Measurements from ENCODE around the gene RNF11. TPM values are rescaled to one million over a fixed set of nuclear protein-coding genes. Genes with fewer than 3 reads are reported as not detected.

Gene RNF11
- total and polyA plus RNA-seq, 2 of the 8 experiments (the other 6 are each of a cell fraction or from before 2014, with no cell fraction given) = 49.6 to 54.2 TPM

- Histone ChIP-seq H3K36me3 (ENCODE audit: control insufficient read depth in 2 of 4, insufficient read depth in 4 of 4, low read length in 3 of 4) (no peaks in the 10 kb centered on the region), H3K14ac (ENCODE audit: insufficient read length) (no peak overlapping the region), H4K91ac (replicated peaks; ENCODE audit: insufficient read length, low read length) (no peak overlapping the region), H3K4ac (replicated peaks; ENCODE audit: insufficient read length, low read depth, low read length) (no peak overlapping the region), H2BK15ac (ENCODE audit: low read length) (no peak overlapping the region), H2BK20ac (ENCODE audit: low read length) (no peak overlapping the region), H3K9ac (replicated peaks in 1 of 4; ENCODE audit: extremely low read depth in 1 of 4, low read depth in 3 of 4, low read length in 3 of 4) (no peak overlapping the region), H4K8ac (ENCODE audit: extremely low read depth, insufficient read depth, low read length) (no peak overlapping the region), H3K9me3 (ENCODE audit: insufficient read depth in 2 of 2, low read depth in 1 of 2, low read length in 1 of 2) (no peaks in the 10 kb centered on the region), H4K5ac (ENCODE audit: insufficient read length, low read depth, low read length) (no peak overlapping the region), H4K20me1 (replicated peaks in 1 of 2; ENCODE audit: control insufficient read depth in 1 of 2, insufficient read depth in 2 of 2, low read length in 2 of 2) (no peaks in the 10 kb centered on the region), H2BK12ac (ENCODE audit: low read depth, low read length) (no peak overlapping the region), H3K23ac (ENCODE audit: insufficient read length) (no peak overlapping the region), H3K4me1 (replicated peaks in 1 of 4; ENCODE audit: control insufficient read depth in 3 of 4, insufficient read depth in 4 of 4, low read length in 3 of 4) (no peaks in the 10 kb centered on the region; a peak in 1 of 7 replicates), H2AK5ac (ENCODE audit: low read depth, low read length) (no peak overlapping the region), H3K27me3 (replicated peaks in 1 of 4; ENCODE audit: control insufficient read depth in 3 of 4, extremely low read depth in 1 of 4, insufficient read depth in 3 of 4, low read length in 3 of 4) (no peaks in the 10 kb centered on the region), H3K79me2 (ENCODE audit: control insufficient read depth in 1 of 2, insufficient read depth in 2 of 2, low read length in 2 of 2) (no peaks in the 10 kb centered on the region), H3K56ac (replicated peaks; ENCODE audit: insufficient read length, low read depth, low read length) (no peak overlapping the region), H3K79me1 (ENCODE audit: low read depth, low read length) (no peaks in the 10 kb centered on the region), H3K27ac (ENCODE audit: low read depth, low read length) (no peak overlapping the region), H3K4me2 (ENCODE audit: insufficient read depth in 1 of 2, low read depth in 2 of 2, low read length in 2 of 2) (no peak overlapping the region), H3K18ac (ENCODE audit: extremely low read depth, low read length) (no peak overlapping the region), H3K4me3 (ENCODE audit: extremely low read depth in 1 of 4, insufficient read depth in 2 of 4, low read depth in 3 of 4, low read length in 4 of 4) (no peak overlapping the region), H2AFZ (ENCODE audit: low read length) (no peak overlapping the region), H2BK5ac (ENCODE audit: low read depth, low read length) (no peak overlapping the region), H3K23me2 (ENCODE audit: low read depth, low read length) (no peaks in the 10 kb centered on the region), H2BK120ac (replicated peaks; ENCODE audit: low read depth, low read length) (no peak overlapping the region)
- ChIA-PET POLR2A (ENCODE audit: partially characterized antibody) (no interaction called here), CTCF (ENCODE audit: partially characterized antibody) (no interaction called here)
- no peak for TF ChIP-seq TEAD4 (IDR thresholded peaks at IDR 0.05; ENCODE audit: low read depth, low read length)
- FAIRE-seq (no peak), DNase-seq (ENCODE audit: low read depth in 1 of 2, low spot score in 2 of 2) (no peak)
These were observed 48.4 kb downstream of the RNF11 start for GRCh38 chr1:51284487-51284954.
